Hippocampal formation (tissue), 2 donors: ENCODE results near the gene MRNIP.
A peak's percentile ranks its signal among the peaks of the same experiment; 100 is the strongest.
"Not testable (repeated sequence)": the region's sequence is repeated elsewhere in the genome, so short reads cannot be mapped to it uniquely, and the experiment has no call there.

Experiments used
- DNase-seq, 2 donors: peaks; one replicate each; lab custom pipeline; 2025; lab: John Stamatoyannopoulos, UW

The MRNIP gene

GRCh38 chr5:179792612-179793467, 65.8 kb downstream of the MRNIP start:
- no peak for DNase-seq

GRCh38 chr5:179791881-179792611, 66.6 kb downstream of the MRNIP start:
- peak in 1 of 2 donors; percentile 22 for DNase-seq

DNA sequence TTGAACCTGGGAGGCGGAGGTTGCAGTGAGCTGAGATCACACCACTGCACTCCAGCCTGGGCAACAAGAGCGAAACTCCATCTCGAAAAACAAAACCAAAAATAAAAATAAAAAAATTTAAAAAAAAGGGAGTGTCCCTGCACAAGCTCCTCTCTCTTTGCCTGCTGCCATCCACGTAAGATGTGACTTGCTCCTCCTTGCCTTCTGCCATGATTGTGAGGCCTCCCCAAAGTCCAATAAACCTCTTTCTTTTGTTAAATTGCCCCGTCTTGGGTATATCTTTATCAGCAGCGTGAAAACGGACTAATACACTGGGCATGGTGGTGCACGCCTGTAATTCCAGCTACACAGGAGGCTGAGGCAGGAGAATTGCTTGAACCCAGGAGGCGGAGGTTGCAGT, 69.3 kb downstream of the MRNIP start:
- not testable (repeated sequence) for DNase-seq

DNA sequence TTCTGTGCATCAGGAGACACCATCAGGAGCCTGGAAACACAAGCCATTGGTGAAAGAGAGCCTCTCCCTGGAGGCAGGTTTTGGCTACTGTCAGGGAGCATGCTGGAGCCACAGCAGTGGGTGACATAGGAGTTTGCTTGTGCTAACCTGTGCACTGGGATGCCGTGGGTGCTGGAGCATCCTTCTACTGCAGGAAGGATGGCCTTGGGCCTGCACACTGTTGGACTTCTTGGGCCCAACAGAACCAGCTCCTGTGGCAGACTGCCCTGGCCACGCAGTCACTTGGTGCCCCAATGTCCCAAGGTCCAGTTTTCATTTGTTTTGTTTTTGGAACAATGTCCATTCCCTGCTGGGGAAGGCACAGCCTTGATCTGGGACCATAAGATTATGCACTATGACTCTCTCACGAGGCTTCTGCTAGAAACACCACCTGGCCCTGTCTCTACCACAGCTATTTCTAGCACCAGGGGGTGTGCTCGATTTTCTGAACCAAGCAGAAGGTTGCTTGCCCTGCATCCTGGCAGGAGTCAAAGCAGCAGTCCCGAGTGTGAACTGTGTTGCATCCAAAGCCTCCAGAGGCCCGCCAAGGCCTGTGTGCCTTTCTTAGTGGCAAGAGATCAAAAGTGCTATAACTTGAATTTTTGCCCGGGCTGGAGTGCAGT, 70.3 kb downstream of the MRNIP start:
- DNase-seq: no peak
